ENCODE data around the gene TM7SF2. TPM values are rescaled to one million over a fixed set of nuclear protein-coding genes. Genes with fewer than 3 reads are reported as not detected.
A peak's percentile ranks its signal among the peaks of the same experiment; 100 is the strongest.

TM7SF2 gene
- total and polyA plus RNA-seq, 2 of the 13 experiments (the other 11 are each of a cell fraction or from before 2014, with no cell fraction given) = 56.0 to 66.9 TPM

DNA sequence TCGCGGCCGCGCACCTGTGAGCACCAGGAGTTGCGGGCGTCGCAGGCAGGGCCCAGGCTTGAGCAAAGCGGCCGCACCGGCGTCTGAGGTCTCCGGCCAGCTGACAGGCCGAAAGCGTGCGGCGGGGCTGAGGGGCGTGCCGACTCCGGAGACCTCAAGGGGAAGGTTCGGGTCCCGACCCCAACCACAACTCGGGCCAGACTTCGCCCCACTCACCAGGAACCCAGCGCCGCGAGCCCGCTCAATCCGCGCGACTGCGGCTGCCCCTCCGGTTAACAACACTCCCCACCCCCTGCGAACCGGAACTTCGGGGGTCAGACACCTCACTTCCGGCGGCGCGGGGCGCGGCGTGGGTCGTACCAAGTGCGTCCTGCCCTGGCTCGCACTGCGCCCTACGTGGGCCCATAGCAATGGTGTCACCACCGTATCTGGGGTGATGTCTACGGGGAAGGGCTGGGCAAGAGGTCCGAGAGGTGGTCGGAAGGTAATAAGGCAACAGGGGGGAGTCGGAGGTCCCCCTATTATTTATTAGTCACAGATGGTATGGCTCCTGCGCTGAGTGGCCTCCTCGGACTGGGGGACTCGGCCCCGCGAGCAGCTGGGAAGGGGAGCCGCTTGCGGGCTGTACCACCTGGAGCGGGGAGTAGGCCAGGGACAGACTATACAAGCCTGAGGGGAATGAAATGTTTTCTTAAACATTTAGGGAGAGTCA lies 22.7 kb downstream of the TM7SF2 start, which contains the start of gene SYVN1 (continued):
- TF ChIP-seq, protein P1, sequence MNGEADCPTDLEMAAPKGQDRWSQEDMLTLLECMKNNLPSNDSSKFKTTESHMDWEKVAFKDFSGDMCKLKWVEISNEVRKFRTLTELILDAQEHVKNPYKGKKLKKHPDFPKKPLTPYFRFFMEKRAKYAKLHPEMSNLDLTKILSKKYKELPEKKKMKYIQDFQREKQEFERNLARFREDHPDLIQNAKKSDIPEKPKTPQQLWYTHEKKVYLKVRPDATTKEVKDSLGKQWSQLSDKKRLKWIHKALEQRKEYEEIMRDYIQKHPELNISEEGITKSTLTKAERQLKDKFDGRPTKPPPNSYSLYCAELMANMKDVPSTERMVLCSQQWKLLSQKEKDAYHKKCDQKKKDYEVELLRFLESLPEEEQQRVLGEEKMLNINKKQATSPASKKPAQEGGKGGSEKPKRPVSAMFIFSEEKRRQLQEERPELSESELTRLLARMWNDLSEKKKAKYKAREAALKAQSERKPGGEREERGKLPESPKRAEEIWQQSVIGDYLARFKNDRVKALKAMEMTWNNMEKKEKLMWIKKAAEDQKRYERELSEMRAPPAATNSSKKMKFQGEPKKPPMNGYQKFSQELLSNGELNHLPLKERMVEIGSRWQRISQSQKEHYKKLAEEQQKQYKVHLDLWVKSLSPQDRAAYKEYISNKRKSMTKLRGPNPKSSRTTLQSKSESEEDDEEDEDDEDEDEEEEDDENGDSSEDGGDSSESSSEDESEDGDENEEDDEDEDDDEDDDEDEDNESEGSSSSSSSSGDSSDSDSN (CRISPR knock-in tag; IDR thresholded peaks at IDR 0.05) = peak; percentile 40
- peak; percentile 64 for TF ChIP-seq DNMT3B (CRISPR knock-in tag; conservative IDR thresholded peaks at IDR 0.05)
- TF ChIP-seq ZNF512B (CRISPR knock-in tag; IDR thresholded peaks at IDR 0.05; ENCODE audit: borderline replicate concordance) = no peak
- TF ChIP-seq SIX4 (CRISPR knock-in tag; IDR thresholded peaks at IDR 0.05) = no peak
- no peak for TF ChIP-seq JUNB (CRISPR knock-in tag; IDR thresholded peaks at IDR 0.05; ENCODE audit: borderline replicate concordance)
- no peak for TF ChIP-seq ZNF460 (CRISPR knock-in tag; IDR thresholded peaks at IDR 0.05; ENCODE audit: borderline replicate concordance)
- TF ChIP-seq ZBTB21 (CRISPR knock-in tag; IDR thresholded peaks at IDR 0.05) = no peak
- 0 out of 2 replicates have a peak, but pooled peaks have one; percentile 53 for TF ChIP-seq ZNF75D (CRISPR knock-in tag; IDR thresholded peaks at IDR 0.05; ENCODE audit: borderline replicate concordance)
- TF ChIP-seq, protein P2, sequence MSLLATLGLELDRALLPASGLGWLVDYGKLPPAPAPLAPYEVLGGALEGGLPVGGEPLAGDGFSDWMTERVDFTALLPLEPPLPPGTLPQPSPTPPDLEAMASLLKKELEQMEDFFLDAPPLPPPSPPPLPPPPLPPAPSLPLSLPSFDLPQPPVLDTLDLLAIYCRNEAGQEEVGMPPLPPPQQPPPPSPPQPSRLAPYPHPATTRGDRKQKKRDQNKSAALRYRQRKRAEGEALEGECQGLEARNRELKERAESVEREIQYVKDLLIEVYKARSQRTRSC (CRISPR knock-in tag; IDR thresholded peaks at IDR 0.05; ENCODE audit: low read depth) = 0 out of 2 replicates have a peak, but pooled peaks have one; percentile 28
- TF ChIP-seq, protein P3, sequence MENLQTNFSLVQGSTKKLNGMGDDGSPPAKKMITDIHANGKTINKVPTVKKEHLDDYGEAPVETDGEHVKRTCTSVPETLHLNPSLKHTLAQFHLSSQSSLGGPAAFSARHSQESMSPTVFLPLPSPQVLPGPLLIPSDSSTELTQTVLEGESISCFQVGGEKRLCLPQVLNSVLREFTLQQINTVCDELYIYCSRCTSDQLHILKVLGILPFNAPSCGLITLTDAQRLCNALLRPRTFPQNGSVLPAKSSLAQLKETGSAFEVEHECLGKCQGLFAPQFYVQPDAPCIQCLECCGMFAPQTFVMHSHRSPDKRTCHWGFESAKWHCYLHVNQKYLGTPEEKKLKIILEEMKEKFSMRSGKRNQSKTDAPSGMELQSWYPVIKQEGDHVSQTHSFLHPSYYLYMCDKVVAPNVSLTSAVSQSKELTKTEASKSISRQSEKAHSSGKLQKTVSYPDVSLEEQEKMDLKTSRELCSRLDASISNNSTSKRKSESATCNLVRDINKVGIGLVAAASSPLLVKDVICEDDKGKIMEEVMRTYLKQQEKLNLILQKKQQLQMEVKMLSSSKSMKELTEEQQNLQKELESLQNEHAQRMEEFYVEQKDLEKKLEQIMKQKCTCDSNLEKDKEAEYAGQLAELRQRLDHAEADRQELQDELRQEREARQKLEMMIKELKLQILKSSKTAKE (CRISPR knock-in tag; IDR thresholded peaks at IDR 0.05; ENCODE audit: borderline replicate concordance) = no peak
- TF ChIP-seq ZNF772 (CRISPR knock-in tag; IDR thresholded peaks at IDR 0.05) = peak; percentile 86; the same call in 1 of the 2 replicates
- no peak for TF ChIP-seq CBX1 (IDR thresholded peaks at IDR 0.05; ENCODE audit: low read depth)
- 0 out of 2 replicates have a peak, but pooled peaks have one; percentile 27 for TF ChIP-seq ONECUT2 (CRISPR knock-in tag; IDR thresholded peaks at IDR 0.05)
- no peak for TF ChIP-seq ZBTB34 (CRISPR knock-in tag; IDR thresholded peaks at IDR 0.05)
- TF ChIP-seq PRDM4 (CRISPR knock-in tag; IDR thresholded peaks at IDR 0.05; ENCODE audit: borderline replicate concordance) = no peak
- TF ChIP-seq ZNF282 (IDR thresholded peaks at IDR 0.05; ENCODE audit: partially characterized antibody) = no peak

All from HepG2 (cell line).